Measurements from ENCODE around the gene FAM81B.

FAM81B gene

DNA sequence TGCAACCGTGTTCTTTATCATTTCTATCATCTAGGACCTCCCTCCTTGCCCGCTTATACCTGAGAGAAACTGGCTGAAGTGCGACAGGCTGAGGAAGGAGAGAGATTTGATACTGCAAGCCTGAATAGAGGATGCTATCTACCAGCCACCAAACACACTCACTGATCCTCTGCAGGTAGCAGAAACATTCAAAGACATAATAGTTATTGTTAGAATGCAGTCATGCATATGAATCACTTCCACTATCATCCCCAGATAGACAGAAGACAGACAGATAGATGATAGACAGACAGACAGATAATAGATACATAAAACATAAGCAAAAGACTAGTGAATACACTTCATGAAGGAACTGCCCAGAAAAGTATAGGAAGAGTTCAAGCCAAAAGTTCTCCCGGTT is 32.9 kb downstream of the FAM81B start:
- POLR2A ChIA-PET = no interaction called here

DNA sequence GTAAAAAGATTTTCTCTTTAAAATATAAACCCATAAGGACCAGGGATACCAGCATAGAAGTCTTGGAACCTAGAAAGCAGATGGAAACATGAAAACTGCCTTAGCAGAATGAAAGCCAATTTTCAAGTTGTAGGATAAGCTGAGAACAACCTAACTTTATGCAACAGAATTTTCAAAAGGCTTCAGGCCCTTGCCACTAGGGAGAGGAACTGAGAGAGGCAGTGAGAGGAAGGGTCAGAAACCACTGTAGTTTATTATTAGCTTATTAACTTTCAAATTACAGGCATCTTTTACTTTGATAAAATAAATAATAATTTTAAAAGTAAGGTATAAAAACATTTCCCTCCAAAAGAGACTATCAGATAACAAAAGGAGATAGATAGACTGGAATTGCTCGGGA is 33.4 kb downstream of the FAM81B start:
- POLR2A ChIA-PET = no interaction called here
- CTCF ChIA-PET = no interaction called here
- no peak for TF ChIP-seq BHLHE40 (IDR thresholded peaks at IDR 0.05; ENCODE audit: borderline replicate concordance)
- TF ChIP-seq TARDBP (IDR thresholded peaks at IDR 0.05) = no peak
- TF ChIP-seq ZNF384 (IDR thresholded peaks at IDR 0.05) = no peak
- no peak for TF ChIP-seq ARNT (IDR thresholded peaks at IDR 0.05)
- TF ChIP-seq CTBP1 (IDR thresholded peaks at IDR 0.05; ENCODE audit: borderline replicate concordance) = no peak
- TF ChIP-seq HDGF (IDR thresholded peaks at IDR 0.05; ENCODE audit: borderline replicate concordance) = no peak
- TF ChIP-seq, protein P1, sequence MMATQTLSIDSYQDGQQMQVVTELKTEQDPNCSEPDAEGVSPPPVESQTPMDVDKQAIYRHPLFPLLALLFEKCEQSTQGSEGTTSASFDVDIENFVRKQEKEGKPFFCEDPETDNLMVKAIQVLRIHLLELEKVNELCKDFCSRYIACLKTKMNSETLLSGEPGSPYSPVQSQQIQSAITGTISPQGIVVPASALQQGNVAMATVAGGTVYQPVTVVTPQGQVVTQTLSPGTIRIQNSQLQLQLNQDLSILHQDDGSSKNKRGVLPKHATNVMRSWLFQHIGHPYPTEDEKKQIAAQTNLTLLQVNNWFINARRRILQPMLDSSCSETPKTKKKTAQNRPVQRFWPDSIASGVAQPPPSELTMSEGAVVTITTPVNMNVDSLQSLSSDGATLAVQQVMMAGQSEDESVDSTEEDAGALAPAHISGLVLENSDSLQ (IDR thresholded peaks at IDR 0.05) = no peak
- no peak for TF ChIP-seq FOXM1 (IDR thresholded peaks at IDR 0.05; ENCODE audit: borderline replicate concordance)
- TF ChIP-seq SUZ12 (IDR thresholded peaks at IDR 0.05) = no peak
- no peak for TF ChIP-seq ELF4 (IDR thresholded peaks at IDR 0.05)
- no peak for DNase-seq (ENCODE audit: extremely low spot score)

More for the DNA sequence above, 32.9 kb downstream of the FAM81B start:
- CTCF ChIA-PET = no interaction called here
- TF ChIP-seq TARDBP (IDR thresholded peaks at IDR 0.05) (no peak), HDGF (IDR thresholded peaks at IDR 0.05; ENCODE audit: borderline replicate concordance) (no peak), FOXA1 (IDR thresholded peaks at IDR 0.05) (no peak), ARNT (IDR thresholded peaks at IDR 0.05) (no peak), SUZ12 (IDR thresholded peaks at IDR 0.05) (no peak), FOXM1 (IDR thresholded peaks at IDR 0.05; ENCODE audit: borderline replicate concordance) (no peak), LEF1 (IDR thresholded peaks at IDR 0.05; ENCODE audit: borderline replicate concordance) (no peak), SP1 (IDR thresholded peaks at IDR 0.05) (no peak), CTBP1 (IDR thresholded peaks at IDR 0.05; ENCODE audit: borderline replicate concordance) (no peak), ELF4 (IDR thresholded peaks at IDR 0.05) (no peak), BHLHE40 (IDR thresholded peaks at IDR 0.05; ENCODE audit: borderline replicate concordance) (no peak)
- TF ChIP-seq, protein P1 (IDR thresholded peaks at IDR 0.05) = no peak
- DNase-seq (ENCODE audit: extremely low spot score) = no peak

DNA sequence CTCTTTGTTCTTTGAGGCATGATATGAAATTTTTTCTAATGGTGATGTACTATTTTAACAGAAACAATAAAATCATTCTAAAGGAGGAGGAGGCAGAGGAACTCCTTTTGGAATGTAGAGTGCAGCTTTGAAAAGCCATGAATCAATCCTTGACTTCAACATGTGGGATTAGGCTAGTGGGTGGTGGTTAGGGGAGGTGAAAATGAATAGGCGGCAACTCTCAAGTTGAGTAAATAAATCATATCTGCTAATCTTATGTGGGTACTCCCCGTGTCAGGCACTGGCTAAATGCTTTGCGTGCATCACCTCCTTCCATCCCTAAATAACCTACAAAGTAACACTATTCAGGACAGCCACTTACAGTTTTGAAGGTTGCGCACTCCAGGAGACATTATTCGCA is 35.1 kb downstream of the FAM81B start:
- ChIA-PET POLR2A (no interaction called here), CTCF (no interaction called here)
- DNase-seq (ENCODE audit: extremely low spot score) = no peak
- TF ChIP-seq TARDBP (IDR thresholded peaks at IDR 0.05) = no peak
- TF ChIP-seq FOXK2 (IDR thresholded peaks at IDR 0.05) = no peak

DNA sequence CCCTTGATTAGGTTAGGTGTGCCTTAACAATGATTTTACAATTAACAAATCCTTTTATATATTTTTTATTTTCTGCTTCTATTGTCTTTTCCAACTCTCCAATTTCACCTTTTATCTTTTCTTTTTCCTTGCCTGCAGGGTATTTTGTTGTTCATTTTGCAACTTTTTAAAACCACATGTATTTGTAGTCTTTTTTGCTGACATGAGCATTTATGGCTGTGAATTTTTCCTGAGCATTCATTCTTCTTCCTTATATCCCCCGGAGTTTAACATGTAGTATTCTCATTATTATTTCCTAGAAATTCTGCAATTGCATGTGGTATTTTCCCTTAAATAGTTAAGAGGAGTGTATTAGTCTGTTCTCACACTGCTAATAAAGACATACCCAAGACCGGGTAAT is 41.6 kb downstream of the FAM81B start:
- ChIA-PET POLR2A (no interaction called here), CTCF (no interaction called here)
- DNase-seq (ENCODE audit: extremely low spot score) = no peak
- TF ChIP-seq ARNT (IDR thresholded peaks at IDR 0.05) (no peak), SUZ12 (IDR thresholded peaks at IDR 0.05) (no peak), ZNF384 (IDR thresholded peaks at IDR 0.05) (no peak), FOXA1 (IDR thresholded peaks at IDR 0.05) (no peak), CTBP1 (IDR thresholded peaks at IDR 0.05; ENCODE audit: borderline replicate concordance) (no peak), SP1 (IDR thresholded peaks at IDR 0.05) (no peak), HDGF (IDR thresholded peaks at IDR 0.05; ENCODE audit: borderline replicate concordance) (no peak), TARDBP (IDR thresholded peaks at IDR 0.05) (no peak), FOXM1 (IDR thresholded peaks at IDR 0.05; ENCODE audit: borderline replicate concordance) (no peak), BHLHE40 (IDR thresholded peaks at IDR 0.05; ENCODE audit: borderline replicate concordance) (no peak), NFRKB (IDR thresholded peaks at IDR 0.05) (no peak), FOXK2 (IDR thresholded peaks at IDR 0.05) (no peak), L3MBTL2 (conservative IDR thresholded peaks at IDR 0.05) (no peak), LEF1 (IDR thresholded peaks at IDR 0.05; ENCODE audit: borderline replicate concordance) (no peak), ELF4 (IDR thresholded peaks at IDR 0.05) (no peak)
- TF ChIP-seq, protein P1 (IDR thresholded peaks at IDR 0.05) = no peak

DNA sequence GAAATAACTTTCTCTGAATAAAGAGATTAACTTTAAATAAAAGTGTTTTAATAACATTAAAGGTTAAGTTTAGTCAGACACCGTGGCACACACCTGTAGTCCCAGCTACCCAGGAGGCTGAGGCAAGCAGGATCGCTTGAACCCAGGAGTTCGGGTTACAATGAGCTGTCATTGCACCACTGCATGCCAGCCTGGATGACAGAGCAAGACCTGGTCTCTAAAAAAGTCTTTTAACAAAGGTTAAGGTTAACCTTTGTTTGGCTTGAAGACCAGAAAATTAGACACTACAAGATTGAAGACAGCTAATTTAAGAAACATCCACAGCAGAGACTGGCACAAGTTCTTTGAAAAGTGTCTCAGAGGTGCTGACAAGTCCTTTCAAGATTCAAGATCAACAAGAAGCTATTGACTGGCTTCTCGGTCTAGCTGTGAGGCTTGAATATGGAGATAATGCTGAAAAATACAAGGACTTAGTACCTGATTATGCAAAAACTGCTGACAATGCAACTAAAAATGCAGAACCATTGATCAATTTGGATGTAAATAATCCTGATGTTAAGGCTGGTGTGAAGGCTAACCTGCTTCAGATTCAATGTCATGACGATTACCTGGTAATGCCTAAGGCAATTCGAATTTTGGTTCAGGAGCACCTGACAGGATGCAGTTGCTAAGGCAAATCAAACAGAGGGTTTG is 48.8 kb downstream of the FAM81B start:
- TF ChIP-seq HDGF (IDR thresholded peaks at IDR 0.05; ENCODE audit: borderline replicate concordance) (no peak), NFRKB (IDR thresholded peaks at IDR 0.05) (no peak), LEF1 (IDR thresholded peaks at IDR 0.05; ENCODE audit: borderline replicate concordance) (no peak), FOXK2 (IDR thresholded peaks at IDR 0.05) (no peak), ARNT (IDR thresholded peaks at IDR 0.05) (no peak), FOXA1 (IDR thresholded peaks at IDR 0.05) (no peak), CTBP1 (IDR thresholded peaks at IDR 0.05; ENCODE audit: borderline replicate concordance) (no peak), ZNF384 (IDR thresholded peaks at IDR 0.05) (no peak), FOXM1 (IDR thresholded peaks at IDR 0.05; ENCODE audit: borderline replicate concordance) (no peak), L3MBTL2 (conservative IDR thresholded peaks at IDR 0.05) (no peak), ELF4 (IDR thresholded peaks at IDR 0.05) (no peak), SUZ12 (IDR thresholded peaks at IDR 0.05) (no peak), SP1 (IDR thresholded peaks at IDR 0.05) (no peak)
- DNase-seq (ENCODE audit: extremely low spot score) = no peak
- ChIA-PET POLR2A (no interaction called here), CTCF (no interaction called here)

DNA sequence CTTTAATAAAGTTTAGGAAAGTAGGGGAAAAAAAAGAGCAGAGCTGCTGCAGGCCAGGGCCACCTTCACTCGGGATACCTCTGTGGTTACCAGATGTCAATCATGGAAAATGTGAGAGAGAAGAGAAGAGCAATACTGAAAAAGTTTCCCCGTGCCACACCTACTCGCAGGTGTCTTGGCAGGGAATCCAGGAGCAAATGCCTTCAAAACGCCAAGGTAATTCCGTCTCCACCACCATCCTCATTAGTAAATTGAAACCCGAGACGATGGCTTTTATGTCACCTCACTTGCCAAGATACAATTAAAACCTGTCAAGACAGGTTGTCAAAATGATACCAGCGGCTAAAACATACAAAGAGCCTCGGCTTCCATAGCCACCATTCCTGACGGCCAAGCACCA is 49.7 kb downstream of the FAM81B start:
- POLR2A ChIA-PET = no interaction called here
- no peak for TF ChIP-seq CTBP1 (IDR thresholded peaks at IDR 0.05; ENCODE audit: borderline replicate concordance)
- no peak for TF ChIP-seq NFRKB (IDR thresholded peaks at IDR 0.05)
- no peak for TF ChIP-seq SUZ12 (IDR thresholded peaks at IDR 0.05)
- TF ChIP-seq L3MBTL2 (conservative IDR thresholded peaks at IDR 0.05) = no peak
- no peak for TF ChIP-seq BHLHE40 (IDR thresholded peaks at IDR 0.05; ENCODE audit: borderline replicate concordance)
- no peak for TF ChIP-seq FOXM1 (IDR thresholded peaks at IDR 0.05; ENCODE audit: borderline replicate concordance)
- TF ChIP-seq, protein P1 (IDR thresholded peaks at IDR 0.05) = no peak
- no peak for TF ChIP-seq LEF1 (IDR thresholded peaks at IDR 0.05; ENCODE audit: borderline replicate concordance)
- no peak for TF ChIP-seq ARNT (IDR thresholded peaks at IDR 0.05)
- TF ChIP-seq HDGF (IDR thresholded peaks at IDR 0.05; ENCODE audit: borderline replicate concordance) = no peak
- no peak for TF ChIP-seq FOXA1 (IDR thresholded peaks at IDR 0.05)
- TF ChIP-seq ZNF384 (IDR thresholded peaks at IDR 0.05) = no peak
- TF ChIP-seq TARDBP (IDR thresholded peaks at IDR 0.05) = no peak
- no peak for TF ChIP-seq FOXK2 (IDR thresholded peaks at IDR 0.05)
- TF ChIP-seq ELF4 (IDR thresholded peaks at IDR 0.05) = no peak
- TF ChIP-seq SP1 (IDR thresholded peaks at IDR 0.05) = no peak
- CTCF ChIA-PET = no interaction called here
- DNase-seq (ENCODE audit: extremely low spot score) = no peak
